Adipocyte (in vitro differentiated cells): ENCODE data around the gene ANO2.

Experiments
- DNase-seq: peaks from one replicate; pipeline ENCODE4 v3.0.0-alpha.2; 2015; ENCODE audit warnings: low read depth
- H3K27me3 ChIP-seq: replicated peaks from 2 replicates; pipeline ENCODE4 v1.7.0; 2013; ENCODE audit warnings: mild to moderate bottlenecking, low read length, moderate library complexity; ENCODE audit not compliant: control insufficient read depth, insufficient read depth
- H3K36me3 ChIP-seq: 2 replicates; pipeline ENCODE4 v1.7.0; 2013; ENCODE audit warnings: low read length, mild to moderate bottlenecking, moderate library complexity; ENCODE audit not compliant: control insufficient read depth, insufficient read depth, severe bottlenecking
- H3K4me1 ChIP-seq: 2 replicates; pipeline ENCODE4 v1.7.0; 2013; ENCODE audit warnings: mild to moderate bottlenecking, low read length, moderate library complexity; ENCODE audit not compliant: control insufficient read depth, insufficient read depth
- H3K4me3 ChIP-seq: 2 replicates; pipeline ENCODE4 v1.7.0; 2013; ENCODE audit warnings: mild to moderate bottlenecking, low read length, moderate library complexity
- H3K9ac ChIP-seq: 2 replicates; pipeline ENCODE4 v1.7.0; 2013; ENCODE audit warnings: mild to moderate bottlenecking, low read length, moderate library complexity
- H3K9me3 ChIP-seq: 2 replicates; pipeline ENCODE4 v1.7.0; 2013; ENCODE audit warnings: mild to moderate bottlenecking, low read length, moderate library complexity; ENCODE audit not compliant: control insufficient read depth

The ANO2 gene

GRCh38 chr12:5973461-5974115 lies 28.5 kb upstream of the ANO2 start:
- H3K4me3 ChIP-seq = no peak overlapping the region
- H3K4me1 ChIP-seq = peaks cover 6% of the 10 kb centered on the region
- H3K9me3 ChIP-seq = no peaks in the 10 kb centered on the region
- DNase-seq = no peak
- H3K36me3 ChIP-seq = no peaks in the 10 kb centered on the region
- peaks cover 28% of the 10 kb centered on the region for H3K27me3 ChIP-seq
- H3K9ac ChIP-seq = no peak overlapping the region

- Histone ChIP-seq H3K36me3 (no peaks in the 10 kb centered on the region), H3K9ac (no peak overlapping the region), H3K4me1 (peaks cover 6% of the 10 kb centered on the region), H3K9me3 (no peaks in the 10 kb centered on the region), H3K4me3 (no peak overlapping the region), H3K27me3 (peaks cover 28% of the 10 kb centered on the region)
- DNase-seq = no peak
Observed at GRCh38 chr12:5972387-5972786, 27.3 kb upstream of the ANO2 start.

- H3K36me3 ChIP-seq = no peaks in the 10 kb centered on the region
- H3K4me3 ChIP-seq = no peak overlapping the region
- no peaks in the 10 kb centered on the region for H3K9me3 ChIP-seq
- peaks cover 28% of the 10 kb centered on the region for H3K27me3 ChIP-seq
- H3K4me1 ChIP-seq = no peaks in the 10 kb centered on the region
- no peak overlapping the region for H3K9ac ChIP-seq
- DNase-seq = no peak
Observed at GRCh38 chr12:5971194-5971850, 26.3 kb upstream of the ANO2 start.

GRCh38 chr12:5969974-5970690 lies 25.1 kb upstream of the ANO2 start:
- Histone ChIP-seq H3K27me3 (peaks cover 28% of the 10 kb centered on the region), H3K4me1 (no peaks in the 10 kb centered on the region), H3K9ac (no peak overlapping the region), H3K4me3 (no peak overlapping the region), H3K36me3 (no peaks in the 10 kb centered on the region), H3K9me3 (no peaks in the 10 kb centered on the region)
- DNase-seq = no peak

GRCh38 chr12:5969156-5969973 lies 24.3 kb upstream of the ANO2 start:
- Histone ChIP-seq H3K9me3 (no peaks in the 10 kb centered on the region), H3K27me3 (peaks cover 24% of the 10 kb centered on the region), H3K4me3 (no peak overlapping the region), H3K36me3 (no peaks in the 10 kb centered on the region), H3K9ac (no peak overlapping the region), H3K4me1 (no peaks in the 10 kb centered on the region)
- DNase-seq = no peak

- no peaks in the 10 kb centered on the region for H3K9me3 ChIP-seq
- no peaks in the 10 kb centered on the region for H3K36me3 ChIP-seq
- H3K9ac ChIP-seq = no peak overlapping the region
- no peak overlapping the region for H3K4me3 ChIP-seq
- H3K4me1 ChIP-seq = no peaks in the 10 kb centered on the region
- DNase-seq = no peak
- peaks cover 21% of the 10 kb centered on the region for H3K27me3 ChIP-seq
Observed at GRCh38 chr12:5967645-5968415, 22.8 kb upstream of the ANO2 start.

GRCh38 chr12:5966486-5967095 lies 21.5 kb upstream of the ANO2 start:
- DNase-seq = no peak
- H3K27me3 ChIP-seq = peaks cover 9% of the 10 kb centered on the region

GRCh38 chr12:5965950-5966383 lies 20.9 kb upstream of the ANO2 start:
- Histone ChIP-seq H3K4me3 (no peak overlapping the region), H3K36me3 (no peaks in the 10 kb centered on the region), H3K4me1 (no peaks in the 10 kb centered on the region), H3K9ac (no peak overlapping the region), H3K27me3 (peaks cover 8% of the 10 kb centered on the region), H3K9me3 (no peaks in the 10 kb centered on the region)
- DNase-seq = peak; percentile 84

More at GRCh38 chr12:5966486-5967095, 21.5 kb upstream of the ANO2 start:
- Histone ChIP-seq H3K4me1 (no peaks in the 10 kb centered on the region), H3K36me3 (no peaks in the 10 kb centered on the region), H3K9ac (no peak overlapping the region), H3K9me3 (no peaks in the 10 kb centered on the region), H3K4me3 (no peak overlapping the region)

GRCh38 chr12:5964913-5965900 lies 20.1 kb upstream of the ANO2 start:
- Histone ChIP-seq H3K9ac (no peak overlapping the region), H3K27me3 (peaks cover 8% of the 10 kb centered on the region), H3K4me3 (no peak overlapping the region), H3K4me1 (no peaks in the 10 kb centered on the region), H3K36me3 (no peaks in the 10 kb centered on the region), H3K9me3 (no peaks in the 10 kb centered on the region)
- no peak for DNase-seq
